GOT3 (cell line): ENCODE results near the gene MTA3.

ENCODE experiments used
- DNase-seq: peaks from one replicate; lab custom pipeline; 2025; ENCODE audit warnings: mixed read lengths; lab: John Stamatoyannopoulos, UW

Gene MTA3

DNA sequence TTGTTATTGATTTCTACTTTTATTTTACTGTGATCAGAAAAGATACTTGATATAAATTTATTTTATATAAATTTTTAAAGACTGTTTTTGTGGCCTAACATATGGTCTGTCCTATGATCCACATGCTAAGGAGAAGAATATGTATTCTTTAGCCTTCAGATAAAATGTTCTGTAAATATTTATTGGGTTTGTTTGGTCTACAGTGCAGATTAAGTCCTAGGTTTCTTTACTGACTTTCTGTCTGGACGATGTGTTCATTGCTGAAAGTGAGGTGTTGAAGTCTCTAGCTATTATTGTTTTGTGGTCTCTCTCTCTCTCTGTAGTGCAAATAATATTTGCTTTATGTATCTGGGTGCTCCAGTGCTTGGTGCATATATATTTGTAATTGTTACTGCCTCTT is 165.4 kb downstream of the MTA3 start:
- no peak for DNase-seq

DNA sequence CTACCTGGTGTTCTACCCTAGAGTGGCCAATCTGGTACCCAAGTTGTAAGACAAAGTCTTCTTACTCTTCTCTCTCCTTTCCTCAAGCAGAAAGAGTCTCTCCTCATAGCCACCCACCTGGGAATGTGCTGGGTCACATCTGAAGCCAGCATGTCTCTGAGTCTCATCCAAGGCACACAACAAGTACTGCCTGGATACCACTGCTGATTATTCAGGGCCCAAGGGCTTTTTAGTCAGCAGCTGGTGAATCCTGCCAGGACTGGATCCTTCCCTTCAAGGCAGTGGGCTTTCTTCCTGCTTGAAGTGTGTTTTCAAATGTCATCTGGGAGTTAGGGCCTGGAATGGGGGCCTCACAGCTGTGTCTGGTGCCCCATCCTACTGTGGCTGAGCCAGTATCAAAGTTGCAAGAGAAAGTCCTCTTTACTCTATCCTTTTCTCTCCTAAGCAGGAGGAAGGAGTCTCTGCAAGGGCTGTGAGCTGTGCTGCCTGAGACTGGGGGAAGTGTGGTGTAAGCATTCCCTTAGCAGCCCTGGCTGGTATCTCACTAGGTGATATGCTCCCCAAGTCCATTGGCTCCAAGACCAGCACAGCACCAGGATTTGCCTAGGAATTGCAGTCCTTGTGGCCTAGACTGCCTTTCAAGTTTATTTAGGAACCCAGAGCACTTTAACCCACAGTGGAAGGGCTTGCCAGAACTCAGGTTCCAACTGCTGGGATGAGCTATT is 168.3 kb downstream of the MTA3 start:
- DNase-seq: no peak

DNA sequence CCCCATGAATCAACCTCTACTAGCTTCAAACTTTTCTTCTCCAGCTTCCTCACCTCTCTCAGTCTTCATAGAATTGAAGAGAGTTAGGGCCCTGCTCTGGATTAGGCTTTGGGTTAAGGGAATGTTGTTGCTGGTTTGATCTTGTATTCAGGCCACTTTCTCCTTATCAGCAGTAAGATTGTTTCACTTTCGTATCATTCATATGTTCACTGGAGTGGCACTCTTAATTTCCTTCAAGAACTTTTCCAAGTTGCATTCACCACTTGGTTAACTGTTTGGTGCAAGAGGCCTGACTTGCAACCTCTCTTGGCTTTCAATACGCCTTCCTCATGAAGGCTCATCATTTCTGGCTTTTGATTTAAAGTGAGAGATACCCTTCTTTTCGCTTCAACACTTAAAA is 172.7 kb downstream of the MTA3 start:
- no peak for DNase-seq

DNA sequence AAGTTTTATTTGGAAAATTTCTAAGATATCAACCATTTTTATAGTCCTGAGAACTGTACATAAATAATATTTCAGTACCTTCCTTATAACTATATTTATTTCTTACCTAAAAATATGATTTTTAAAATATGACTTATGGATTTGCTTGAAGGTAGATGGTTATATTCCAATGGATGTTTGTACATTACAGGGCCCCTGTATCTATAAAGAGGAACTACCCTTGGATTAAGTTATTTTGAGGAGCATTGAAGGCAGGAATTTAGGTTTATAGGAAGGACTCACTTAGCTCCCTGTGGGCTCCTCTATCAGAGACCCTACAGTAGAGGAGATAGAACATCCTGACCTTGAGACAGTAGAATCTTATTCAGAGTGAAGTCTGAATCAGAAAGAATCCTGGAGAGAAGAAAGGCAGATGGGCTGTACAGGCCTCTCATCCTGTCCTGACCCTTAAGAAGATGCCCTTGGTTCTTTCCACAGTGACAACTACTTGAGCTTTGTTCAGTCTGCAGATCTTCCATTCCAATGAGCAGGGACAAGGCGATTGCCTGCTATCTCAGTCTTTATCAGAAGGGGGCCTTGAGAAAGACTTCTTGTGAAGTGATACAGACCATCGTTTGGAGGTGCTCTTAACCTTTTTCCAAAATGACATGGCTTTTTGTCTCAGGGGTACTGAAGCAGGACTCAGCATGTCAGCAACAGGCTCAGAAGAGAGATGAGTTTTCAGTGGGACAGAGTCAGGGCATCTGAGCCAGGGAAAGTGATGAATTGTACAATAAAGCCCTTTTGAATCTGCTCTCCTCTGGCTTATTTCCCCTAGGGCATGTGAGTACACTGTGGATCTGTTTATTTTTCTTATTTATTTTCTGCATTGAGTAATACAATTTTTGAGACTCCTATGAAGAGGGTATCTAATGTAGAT is 174.6 kb downstream of the MTA3 start:
- no peak for DNase-seq

DNA sequence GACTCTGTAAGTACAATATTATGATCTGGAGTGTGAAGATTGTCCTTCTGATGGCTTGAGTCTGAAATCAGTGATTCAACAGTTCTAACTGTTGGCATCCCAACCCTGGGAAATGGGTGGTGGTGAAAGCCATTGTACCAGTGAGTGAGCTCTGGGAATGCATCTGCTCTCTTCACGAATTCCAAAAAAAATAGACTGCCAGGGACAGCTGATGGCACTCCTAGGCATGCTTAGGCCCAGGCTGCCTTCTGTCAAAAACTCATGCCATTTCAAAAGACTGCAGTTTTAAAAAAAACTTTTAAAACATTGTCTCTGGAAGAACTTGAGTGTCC is 175.2 kb downstream of the MTA3 start:
- DNase-seq: no peak

DNA sequence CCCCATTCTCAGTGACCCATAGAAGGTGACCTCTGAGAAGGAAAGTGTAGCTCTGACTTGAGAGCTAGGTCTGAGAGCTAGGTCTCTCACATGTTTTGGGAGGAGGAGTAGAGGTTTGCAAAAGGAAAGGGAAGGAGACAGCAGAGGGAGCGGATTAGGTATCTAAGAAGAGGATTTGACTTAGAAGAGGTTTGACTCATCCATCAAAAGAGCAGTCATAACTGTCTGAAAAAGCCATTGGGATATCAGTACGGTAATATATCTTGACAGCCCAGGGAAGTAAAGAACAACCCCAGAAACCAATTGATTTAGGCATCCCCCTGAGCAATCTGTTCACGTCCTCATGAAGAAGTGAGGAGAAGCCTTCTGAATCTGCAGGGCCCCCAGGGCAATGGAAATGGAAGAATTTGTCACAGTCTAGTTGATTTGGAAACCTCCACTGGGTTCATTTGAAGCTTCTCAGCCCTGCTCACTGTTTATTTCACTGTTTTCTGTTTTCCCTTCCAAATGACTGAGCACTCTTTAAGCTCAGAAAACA is 176.2 kb downstream of the MTA3 start:
- DNase-seq: no peak

DNA sequence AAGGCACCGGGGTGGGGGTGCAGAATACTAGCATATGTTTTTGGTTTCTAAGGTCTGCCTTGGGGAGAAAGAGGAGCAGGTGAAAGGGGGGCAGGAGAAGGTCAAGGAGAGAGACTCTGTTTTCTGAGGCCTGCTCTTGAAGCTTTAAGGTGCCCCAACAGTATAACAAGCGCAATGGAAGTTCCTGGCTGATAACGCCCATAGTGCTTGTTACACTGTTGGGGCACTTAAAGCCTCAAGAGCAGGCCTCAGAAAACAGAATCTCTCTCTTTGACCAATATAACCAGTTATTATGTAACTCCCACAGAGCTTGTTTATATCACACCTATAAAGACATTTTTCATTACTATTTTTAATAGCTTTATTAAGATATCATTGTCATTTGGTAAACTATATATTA is 179.0 kb downstream of the MTA3 start:
- no peak for DNase-seq

DNA sequence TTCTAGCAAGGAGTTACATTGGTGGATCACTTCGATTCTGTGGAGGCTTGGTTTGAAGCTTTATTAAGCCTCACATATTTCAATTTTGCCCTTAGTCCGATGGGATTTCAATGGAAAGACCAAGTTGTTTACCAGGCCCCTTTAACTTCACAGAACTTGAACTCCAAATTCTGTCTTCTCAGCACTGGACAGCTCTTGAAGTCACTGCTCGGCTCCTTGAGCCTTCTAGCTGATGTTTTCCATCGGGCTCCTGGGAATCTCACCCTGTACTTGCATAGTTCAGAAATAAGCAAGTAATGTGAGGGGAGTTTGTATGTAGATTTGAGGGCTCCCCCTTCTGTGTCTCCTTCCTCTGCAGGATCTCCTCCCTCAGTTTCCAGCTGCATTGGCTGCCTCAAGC is 180.4 kb downstream of the MTA3 start:
- DNase-seq: no peak

DNA sequence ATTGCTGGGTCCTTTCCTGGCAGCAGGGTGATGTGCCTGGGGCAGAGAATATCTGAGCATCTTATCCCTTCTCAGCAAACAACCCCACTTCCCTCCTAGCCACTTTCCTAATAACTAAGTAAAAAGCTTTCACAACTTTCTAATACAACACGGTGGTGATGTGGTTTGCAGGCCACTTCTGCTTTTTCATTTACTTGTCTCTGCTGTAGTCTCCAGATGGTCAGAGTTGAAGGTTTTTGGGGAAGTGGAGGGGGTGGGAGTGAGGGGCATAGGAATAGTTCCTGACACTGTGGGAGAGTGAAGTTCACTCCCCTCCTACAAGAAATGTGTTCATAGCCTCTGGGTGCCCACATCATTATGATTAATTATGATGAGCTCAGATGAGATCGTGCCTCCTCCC is 183.9 kb downstream of the MTA3 start:
- no peak for DNase-seq

DNA sequence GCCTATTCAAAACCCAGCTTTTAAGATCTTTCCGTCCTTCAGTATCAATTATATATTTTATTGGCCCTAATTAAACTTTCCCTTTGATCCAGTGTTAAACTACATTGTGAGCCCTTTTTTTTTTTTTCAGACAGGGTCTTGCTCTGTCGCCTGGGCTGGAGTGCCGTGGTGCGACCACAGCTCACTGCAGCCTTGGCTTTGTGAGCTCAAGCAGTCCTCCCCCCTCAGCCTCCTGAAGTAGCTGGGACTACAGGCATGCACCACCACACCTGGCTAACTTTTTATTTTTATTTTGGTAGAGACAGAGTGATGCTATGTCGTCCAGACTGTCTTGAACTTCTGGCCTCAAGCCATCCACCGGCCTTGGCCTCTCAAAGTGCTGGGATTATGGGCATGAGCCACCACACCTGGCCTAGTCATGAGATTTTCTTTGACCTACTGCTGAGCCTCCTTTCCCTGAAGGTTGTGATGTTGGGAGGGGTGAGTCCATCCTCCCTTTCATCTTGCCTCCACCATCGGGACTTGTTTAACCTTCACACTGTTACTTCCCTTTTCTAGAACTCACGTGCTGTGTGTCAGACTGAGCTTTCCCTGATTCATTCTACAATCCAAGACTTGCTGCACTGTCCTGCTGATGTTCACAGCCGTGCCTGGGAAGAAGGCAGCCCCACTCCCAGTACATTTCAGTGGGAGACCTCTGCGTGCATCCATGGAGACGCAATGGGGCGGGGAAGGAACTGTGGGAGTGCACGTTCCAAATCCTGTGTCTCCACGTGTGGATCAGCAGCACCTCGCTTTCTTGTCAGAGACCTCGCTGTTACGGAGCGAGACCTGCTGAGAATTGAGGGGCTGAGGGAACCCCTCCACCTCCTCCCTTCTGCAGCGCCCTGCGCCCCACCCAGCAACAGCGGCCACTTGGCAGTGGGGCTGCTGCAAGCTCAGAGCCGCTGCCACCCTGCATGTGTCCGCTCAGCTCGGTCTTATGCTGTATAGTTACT is 184.7 kb downstream of the MTA3 start:
- DNase-seq: no peak

DNA sequence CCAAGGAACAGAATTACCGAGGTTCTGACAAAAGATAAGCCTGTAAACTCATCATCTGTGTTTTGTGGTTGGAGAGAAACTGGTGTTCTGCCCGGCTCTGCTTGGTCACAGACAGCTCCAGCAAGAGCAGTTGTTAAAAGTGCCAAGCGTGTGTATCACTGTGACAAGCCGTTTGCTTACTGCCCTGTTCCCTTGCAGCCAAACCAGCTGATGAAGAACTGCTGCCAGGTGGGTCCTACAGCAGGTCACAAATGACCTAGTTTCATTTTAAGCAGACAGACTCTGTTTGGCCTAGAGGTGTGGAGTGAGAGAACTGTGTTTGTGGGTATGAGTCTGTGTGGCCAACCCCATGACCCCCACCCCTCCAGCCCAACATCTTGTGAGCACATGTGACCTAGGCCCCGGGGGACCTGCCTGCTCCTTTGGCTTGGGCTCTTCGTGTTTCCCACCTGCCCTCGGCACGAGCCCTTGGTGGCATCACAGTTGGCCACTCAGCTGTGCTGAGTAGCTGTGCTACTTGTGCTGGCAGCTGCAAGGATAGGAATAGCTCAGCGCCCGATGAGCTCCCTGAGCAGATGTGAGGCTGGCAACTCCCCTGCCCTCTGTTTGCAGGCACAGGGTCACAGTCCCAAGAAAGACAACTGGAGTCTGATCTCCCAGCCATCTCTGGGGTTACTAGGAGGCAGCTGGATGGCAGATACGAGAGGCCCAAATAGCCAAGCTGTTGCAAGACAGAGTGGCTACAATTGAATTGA is 185.8 kb downstream of the MTA3 start:
- DNase-seq: no peak

DNA sequence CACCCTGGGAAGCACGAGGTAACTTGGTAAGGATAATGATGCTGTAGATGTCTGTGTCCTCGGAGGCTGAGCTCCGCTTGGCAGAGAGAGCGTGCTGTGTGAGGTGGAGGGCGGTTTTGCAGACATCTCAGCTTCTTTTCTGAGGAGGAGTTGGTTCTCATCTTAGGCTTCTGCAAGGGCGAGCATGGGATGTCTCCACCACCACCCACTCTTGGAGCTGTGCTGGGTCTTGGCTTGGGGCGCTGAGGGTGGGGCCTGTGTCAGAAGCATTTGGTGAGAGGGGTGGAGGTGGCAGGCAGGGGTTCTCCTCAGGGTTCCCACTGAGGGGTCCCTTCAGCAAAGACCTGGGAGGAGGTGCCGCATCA is 186.3 kb downstream of the MTA3 start:
- no peak for DNase-seq

DNA sequence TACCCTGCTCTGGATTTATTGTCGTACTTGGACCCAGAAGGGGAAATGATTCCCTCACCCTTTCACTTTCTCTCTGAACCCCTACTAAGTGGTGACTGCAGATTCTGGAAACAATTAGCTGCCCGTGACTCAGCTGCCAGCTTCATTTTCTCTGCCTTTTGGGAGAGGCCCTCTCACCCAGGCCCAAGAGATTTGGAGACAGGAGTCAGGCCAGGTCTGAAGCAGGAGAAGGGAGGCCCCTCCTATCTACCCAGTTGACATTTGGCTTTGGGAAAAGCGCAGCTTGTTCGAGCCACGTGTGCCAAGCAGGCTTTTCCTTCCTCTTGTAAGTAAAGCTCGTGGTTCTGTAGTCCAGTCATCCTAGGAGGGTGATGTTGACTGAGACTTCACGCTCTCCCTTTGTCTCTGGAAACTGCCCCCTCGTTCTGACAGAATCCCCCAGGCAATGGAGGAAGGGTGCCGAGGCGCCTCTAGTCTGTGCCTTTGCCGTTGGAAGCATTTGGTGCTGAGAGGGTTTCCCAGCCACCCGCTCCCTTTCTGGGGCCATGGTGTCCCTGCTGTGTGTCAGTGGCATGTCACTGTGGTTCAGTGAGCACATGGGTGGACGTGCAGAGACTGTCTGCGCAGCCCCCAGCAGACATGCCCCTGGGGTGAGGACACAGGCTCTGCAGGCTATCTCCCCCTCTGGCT is 186.9 kb downstream of the MTA3 start:
- no peak for DNase-seq

DNA sequence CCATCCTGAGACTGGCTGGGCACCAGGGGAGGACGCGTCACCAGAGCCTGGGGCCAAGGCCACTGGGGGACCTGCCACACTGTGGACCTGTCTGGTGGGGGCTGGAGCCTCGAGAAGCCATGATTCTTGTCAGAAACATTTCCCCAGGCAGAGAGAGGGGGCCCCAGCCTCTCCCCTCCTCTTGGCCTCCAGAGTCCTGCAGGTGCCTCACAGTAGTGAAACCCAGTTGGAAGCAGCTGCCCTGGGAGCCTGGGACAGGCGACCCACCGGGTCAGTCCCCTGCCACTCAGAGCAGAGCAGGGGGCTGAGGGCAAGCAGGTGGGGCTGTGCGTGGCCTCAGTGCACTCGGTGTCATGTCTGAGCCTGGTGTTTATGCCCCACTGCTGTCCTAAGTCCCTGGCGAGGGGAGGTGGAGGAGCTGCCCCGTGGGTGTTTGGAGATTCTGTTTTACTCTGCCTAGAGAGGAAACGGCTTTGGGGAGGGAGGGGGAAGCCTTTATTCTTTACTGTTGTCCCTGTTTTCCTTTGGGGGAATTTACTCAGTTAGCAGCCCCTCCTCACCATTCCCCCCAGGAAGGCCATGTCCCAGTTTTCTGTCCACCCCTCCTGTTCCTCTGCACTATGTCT is 187.8 kb downstream of the MTA3 start:
- DNase-seq: no peak

DNA sequence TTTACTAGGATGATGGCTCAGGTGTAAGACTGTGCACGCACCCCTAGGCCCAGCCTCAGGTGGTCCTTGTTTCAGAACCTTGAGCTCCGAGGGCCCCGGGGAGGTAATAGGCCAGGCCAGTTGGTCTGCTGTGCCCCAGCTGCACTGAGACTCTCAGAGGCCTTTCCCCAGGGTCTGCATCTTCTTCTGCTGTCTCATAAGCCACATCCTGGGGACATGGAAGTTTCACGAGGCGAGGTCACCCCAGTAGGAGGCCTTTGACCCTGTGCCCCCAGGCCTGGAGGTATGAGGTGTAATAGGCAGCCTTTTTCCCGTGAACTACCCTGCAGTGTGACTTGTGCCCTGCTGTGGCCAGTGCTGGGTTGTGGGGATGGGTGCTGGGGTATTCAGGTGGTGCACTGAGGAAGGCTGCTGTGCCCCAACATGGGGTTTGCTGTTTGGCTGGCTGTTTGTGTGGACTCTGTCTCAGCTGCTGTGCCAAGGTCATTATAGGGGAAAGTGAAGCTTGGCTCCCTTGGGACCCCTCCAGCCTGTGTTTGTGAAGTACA is 188.6 kb downstream of the MTA3 start:
- DNase-seq: no peak

DNA sequence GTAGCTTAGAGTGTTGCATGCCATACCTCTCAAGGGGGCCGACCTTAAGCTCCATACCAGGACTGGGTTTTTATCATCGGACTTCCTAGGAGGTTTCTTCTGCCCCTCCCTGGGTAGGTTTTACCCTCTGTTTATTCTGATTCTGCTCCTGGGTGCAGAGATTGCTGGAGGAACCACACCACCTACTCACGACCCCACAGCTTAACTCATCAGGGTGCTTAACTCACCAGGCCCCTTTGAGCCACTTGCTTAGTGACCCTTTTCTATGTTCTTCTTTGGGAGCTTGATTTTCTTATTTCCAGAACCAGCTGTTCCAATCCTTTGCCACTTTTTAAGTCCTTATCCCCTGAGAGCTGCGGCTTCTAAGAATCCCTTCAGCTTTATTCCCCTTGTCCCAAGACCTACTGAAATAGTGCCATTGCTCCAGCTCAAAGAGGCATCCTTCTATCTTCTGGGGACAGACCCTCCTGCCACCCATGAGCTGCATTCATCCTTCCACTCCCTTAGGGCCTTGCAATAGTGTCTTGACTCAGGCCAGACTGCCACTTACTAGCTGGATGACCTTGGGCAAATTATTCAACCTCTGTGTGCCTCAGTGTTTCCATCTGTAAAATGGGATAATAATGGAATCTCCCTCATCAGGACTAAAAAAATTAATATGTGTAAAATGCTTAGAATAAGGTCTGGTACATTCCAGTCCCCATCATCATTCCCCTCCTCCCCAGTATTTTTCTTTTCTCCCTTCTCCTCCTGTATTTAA is 189.7 kb downstream of the MTA3 start:
- no peak for DNase-seq

DNA sequence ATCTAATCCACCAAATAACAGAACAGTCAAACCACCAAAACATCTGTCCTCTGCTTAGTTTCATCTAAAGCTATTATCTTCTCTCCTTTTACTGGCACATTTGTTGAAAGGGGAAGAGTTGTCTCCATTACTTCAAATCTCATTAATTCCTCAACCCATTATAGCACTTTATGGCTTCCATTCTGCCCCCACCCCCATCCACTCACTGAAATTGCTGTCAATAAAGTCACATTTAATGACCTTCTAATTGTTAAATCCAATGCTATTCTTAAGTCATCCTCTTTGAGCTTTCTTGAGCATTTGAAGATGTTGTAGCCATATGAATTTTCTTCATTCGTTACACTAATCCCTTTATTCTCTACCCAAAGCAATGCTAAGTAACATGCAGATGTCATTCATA is 190.3 kb downstream of the MTA3 start:
- no peak for DNase-seq

DNA sequence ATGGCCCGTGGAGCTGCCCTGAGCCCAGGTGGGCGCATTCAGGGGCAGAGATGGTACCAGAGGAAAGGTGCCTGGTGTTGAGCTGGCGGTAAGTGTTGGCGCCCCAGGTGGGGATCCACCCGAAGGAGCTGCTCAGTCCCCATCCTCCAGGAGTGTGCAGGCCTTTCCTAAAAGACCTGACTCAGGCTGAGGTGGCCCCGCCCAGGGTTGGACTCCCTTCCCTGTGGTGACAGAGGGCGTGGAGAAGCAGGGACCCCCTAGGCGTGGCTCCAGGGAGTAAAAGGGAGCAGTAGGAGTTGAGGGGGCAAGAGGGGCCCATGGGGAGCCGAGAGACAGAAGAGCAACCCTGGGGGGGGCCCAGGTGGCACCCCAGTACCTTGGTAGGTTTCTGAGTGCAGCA is 193.1 kb downstream of the MTA3 start:
- DNase-seq: no peak

DNA sequence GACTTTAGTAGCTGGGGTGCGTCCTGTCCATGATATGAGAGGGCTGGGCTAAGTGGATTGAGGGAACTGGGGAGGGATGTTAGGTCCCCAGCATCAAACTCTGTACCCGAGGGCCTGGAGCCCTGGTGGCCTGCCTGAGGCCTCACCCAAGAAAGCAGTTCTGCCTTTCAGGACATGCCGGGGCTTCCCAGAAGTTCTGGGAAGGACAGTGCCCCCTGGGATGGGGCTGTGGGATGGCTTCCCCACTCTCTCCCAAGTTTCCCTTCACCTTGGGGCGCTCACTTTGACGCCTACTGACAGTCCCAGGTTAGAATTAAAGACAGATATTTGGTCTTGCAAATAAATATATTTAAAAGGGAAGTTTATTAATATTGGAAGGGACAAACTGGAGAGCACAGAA is 193.7 kb downstream of the MTA3 start:
- no peak for DNase-seq
